Activated CD4-positive, alpha-beta T cell treated with anti-CD3 and anti-CD28 coated beads, Interleukin-2, Interleukin-6, amounts not matched to agents 100 ng/mL and 50 ng/mL, durations not matched to agents 16 hours and 8 hours (primary cell): ENCODE measurements around the gene CLCF1.
"Not testable (repeated sequence)": the region's sequence is repeated elsewhere in the genome, so short reads cannot be mapped to it uniquely, and the experiment has no call there.

Experiments
- DNase-seq: peaks from one replicate; pipeline ENCODE4 v3.0.0-alpha.2; 2020

CLCF1 gene

GRCh38 chr11:67320011-67320410 is 53.4 kb downstream of the CLCF1 start:
- DNase-seq, result no peak

- DNase-seq, result not testable (repeated sequence)
Observed at GRCh38 chr11:67318876-67319275, 54.5 kb downstream of the CLCF1 start.

DNA sequence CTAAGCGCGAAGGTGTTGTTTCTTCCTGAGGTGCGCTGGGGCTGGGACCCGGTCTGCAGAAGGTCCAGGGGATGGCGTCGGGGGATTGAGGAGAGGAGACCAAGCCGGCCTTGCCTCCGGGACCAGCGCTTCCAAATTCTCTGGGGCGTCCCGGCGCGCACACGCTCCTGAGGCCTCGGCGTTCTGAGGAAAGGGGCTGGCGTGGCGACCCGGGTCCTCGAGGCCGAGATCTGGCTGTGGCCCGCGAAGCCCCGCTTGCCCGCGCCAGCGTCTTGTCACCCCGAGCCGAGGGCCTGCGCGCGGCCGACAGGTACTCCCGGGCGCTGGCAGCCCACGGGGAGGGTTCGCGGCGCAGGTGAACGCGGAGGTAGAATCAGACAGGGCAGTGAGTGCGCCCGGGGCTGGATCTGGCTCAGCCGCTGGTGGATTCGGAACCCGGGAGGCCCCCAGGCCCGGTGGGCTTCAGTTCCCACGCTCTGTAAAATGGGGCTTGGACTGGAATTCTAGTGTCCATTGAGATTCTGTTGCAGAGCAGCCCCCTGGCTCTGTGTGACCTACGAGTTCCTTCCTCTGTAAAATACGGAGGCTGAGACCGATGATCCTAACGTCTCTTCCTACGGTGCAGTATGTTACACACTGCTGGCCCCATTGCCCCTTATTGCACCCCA is 55.4 kb downstream of the CLCF1 start:
- no peak for DNase-seq

GRCh38 chr11:67317205-67317887 is 56.1 kb downstream of the CLCF1 start:
- peak; percentile 99 for DNase-seq

- no peak for DNase-seq
Observed at GRCh38 chr11:67316882-67317204, 56.6 kb downstream of the CLCF1 start.

- no peak for DNase-seq
Observed at GRCh38 chr11:67315325-67315909, 58.0 kb downstream of the CLCF1 start.

GRCh38 chr11:67314218-67314617 is 59.2 kb downstream of the CLCF1 start:
- no peak for DNase-seq
